ENCODE measurements around the gene RGS12.

GRCh38 chr4:3268395-3269104 lies 24.3 kb upstream of the RGS12 start:
- TF ChIP-seq POLR2A (IDR thresholded peaks at IDR 0.05; ENCODE audit: low read depth, low read length) (no peak), TAF1 (IDR thresholded peaks at IDR 0.05; ENCODE audit: low read depth, low read length) (no peak), POLR2AphosphoS5 (IDR thresholded peaks at IDR 0.05; ENCODE audit: low read depth, low read length) (no peak)
